ENCODE data around the gene CTF1.
"Not testable (repeated sequence)": the region's sequence is repeated elsewhere in the genome, so short reads cannot be mapped to it uniquely, and the experiment has no call there.

The CTF1 gene

GRCh38 chr16:30888856-30889499 lies 7.4 kb upstream of the CTF1 start:
- DNase-seq, result no peak

- no peak for DNase-seq
These were observed 6.7 kb upstream of the CTF1 start for GRCh38 chr16:30889721-30890120.

GRCh38 chr16:30891043-30891823 lies 5.2 kb upstream of the CTF1 start:
- DNase-seq, result not testable (repeated sequence)

GRCh38 chr16:30892670-30893416 lies 3.6 kb upstream of the CTF1 start:
- DNase-seq, result no peak

- no peak for DNase-seq
These were observed 3.0 kb upstream of the CTF1 start for GRCh38 chr16:30893417-30893743.

GRCh38 chr16:30893744-30894539 lies 2.5 kb upstream of the CTF1 start, which contains the start of gene BCL7C:
TSS of gene BCL7C (minus strand) at chr16:30894077. CDS start at chr16:30893944, 133 bp downstream.
- DNase-seq, result peak; percentile 85 to 87

- DNase-seq, result no peak
These were observed 1.7 kb upstream of the CTF1 start for GRCh38 chr16:30894540-30895368.

GRCh38 chr16:30895627-30896260 lies 670 bp upstream of the CTF1 start:
- no peak for DNase-seq

- DNase-seq, result peak; percentile 80 to 81
These were observed 697 bp downstream of the CTF1 start for GRCh38 chr16:30896889-30897733.

GRCh38 chr16:30899794-30900193 lies 3.4 kb downstream of the CTF1 start:
- DNase-seq, result no peak

GRCh38 chr16:30900588-30900987 lies 4.2 kb downstream of the CTF1 start:
- no peak for DNase-seq

GRCh38 chr16:30901201-30902028 lies 5.0 kb downstream of the CTF1 start:
- DNase-seq, result no peak

- DNase-seq, result peak; percentile 53 to 58
These were observed 5.9 kb downstream of the CTF1 start for GRCh38 chr16:30902029-30902972.

- no peak for DNase-seq
These were observed 6.6 kb downstream of the CTF1 start for GRCh38 chr16:30903002-30903401.

GRCh38 chr16:30903596-30903995 lies 7.2 kb downstream of the CTF1 start:
- DNase-seq, result peak in 1 of 2 donors; percentile 51

- peak in 1 of 2 donors; percentile 14 for DNase-seq
These were observed 7.8 kb downstream of the CTF1 start for GRCh38 chr16:30904114-30904780.

GRCh38 chr16:30907064-30907463 lies 10.7 kb downstream of the CTF1 start:
- DNase-seq, result no peak
